ENCODE data around the gene MOGAT1. TPM values are rescaled to one million over a fixed set of nuclear protein-coding genes. Genes with fewer than 3 reads are reported as not detected.

MOGAT1 gene, protein sequence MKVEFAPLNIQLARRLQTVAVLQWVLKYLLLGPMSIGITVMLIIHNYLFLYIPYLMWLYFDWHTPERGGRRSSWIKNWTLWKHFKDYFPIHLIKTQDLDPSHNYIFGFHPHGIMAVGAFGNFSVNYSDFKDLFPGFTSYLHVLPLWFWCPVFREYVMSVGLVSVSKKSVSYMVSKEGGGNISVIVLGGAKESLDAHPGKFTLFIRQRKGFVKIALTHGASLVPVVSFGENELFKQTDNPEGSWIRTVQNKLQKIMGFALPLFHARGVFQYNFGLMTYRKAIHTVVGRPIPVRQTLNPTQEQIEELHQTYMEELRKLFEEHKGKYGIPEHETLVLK
- total RNA-seq = not detected in 2 replicates

DNA sequence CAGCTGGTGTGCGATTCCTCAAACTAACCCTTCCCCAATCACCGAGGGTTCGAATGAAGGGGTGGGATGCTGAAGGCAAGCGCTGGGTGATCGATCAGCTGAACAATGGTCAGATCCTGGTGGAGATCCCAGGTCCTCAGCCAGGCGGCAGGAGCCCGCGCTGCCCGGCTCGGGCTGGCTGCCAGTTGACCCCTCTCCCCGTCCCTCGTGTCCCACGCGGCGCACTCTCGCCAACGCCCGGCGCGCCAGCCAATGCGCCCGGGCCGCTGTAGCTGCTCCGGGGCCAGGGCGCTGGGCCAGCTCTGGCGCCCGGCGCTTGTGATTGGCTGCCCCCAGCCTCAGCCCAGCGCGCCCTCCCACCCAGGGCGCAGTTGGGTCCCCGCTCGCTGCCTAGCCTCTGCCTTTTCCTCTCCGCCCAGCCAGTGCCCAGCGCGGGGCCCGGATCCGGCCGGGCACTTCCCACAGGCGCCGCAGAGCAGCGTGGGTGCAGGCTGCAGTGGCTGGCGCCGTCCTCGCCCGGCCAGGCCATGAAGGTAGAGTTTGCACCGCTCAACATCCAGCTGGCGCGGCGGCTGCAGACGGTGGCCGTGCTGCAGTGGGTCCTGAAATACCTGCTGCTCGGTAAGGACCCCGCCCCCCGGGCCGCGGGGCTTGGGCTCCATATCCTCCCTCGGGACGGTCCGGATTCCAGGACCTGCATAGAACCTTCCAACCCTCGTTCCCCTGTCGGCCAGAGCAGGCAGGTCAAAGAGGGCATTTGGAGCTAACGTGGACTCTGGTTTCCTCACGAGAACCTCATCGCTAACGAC is at the start of gene MOGAT1:
MOGAT1 (plus strand) TSS at position 400 of the 809 bp plus-strand sequence; CDS start at position 528, 128 bp downstream.

DNA sequence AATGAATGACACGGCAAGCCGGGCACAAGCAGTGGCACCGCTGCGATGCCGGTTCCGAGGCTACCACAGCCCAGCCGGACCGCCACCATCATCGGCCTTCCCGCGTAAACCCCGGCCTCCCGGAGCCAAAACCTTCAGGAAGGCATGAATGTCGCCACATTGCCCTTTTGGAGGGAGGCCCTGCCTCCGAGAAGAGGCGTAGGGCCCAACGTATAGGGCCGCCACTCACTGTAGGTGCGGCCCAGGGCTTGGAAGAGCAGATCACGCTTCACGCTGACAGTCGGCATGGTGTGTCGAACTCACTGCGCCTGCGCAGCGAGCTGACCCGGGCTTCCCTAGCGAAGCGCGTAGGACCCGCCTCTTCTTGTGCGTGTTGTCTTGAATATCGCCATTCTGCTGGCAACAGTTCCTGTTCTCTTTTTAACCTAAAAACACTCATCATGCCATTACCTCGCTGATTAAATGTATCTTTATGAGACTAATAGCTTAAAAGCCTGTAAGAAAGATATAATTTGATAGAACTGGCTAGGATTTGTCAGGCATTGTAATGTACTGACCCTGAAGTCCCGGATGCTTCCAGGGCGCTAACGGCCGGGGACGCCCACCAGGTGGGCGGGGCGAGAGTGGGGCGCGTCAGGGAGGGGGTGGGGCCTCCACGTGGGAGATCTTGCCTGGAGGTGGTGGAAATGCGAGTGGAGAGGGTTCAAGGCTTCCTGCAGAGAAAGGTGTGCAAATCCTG is 15.5 kb upstream of the MOGAT1 start, which contains the start of gene FARSB:
FARSB (minus strand) TSS at position 306 of the 739 bp plus-strand sequence; CDS start at position 287, 19 bp downstream.

Other genes with a start within 250 kb of the MOGAT1 start
- under 0.01 and 0.28 TPM in 2 replicates for gene SGPP2, start 247.1 kb upstream of the MOGAT1 start, total RNA-seq
- gene FARSB, start 15.6 kb upstream of the MOGAT1 start, total RNA-seq = 10.1 and 29.5 TPM in 2 replicates
- 124 and 130 TPM in 2 replicates for gene ACSL3, start 189.4 kb downstream of the MOGAT1 start, total RNA-seq

All from regular cardiac myocyte (primary cell).